Smooth muscle cell (in vitro differentiated cells): ENCODE data around the gene LIFR. TPM values are rescaled to one million over a fixed set of nuclear protein-coding genes. Genes with fewer than 3 reads are reported as not detected.

Experiments used
- DNase-seq: peaks from one replicate; lab custom pipeline; 2025; ENCODE audit not compliant: unreplicated experiment; lab: John Stamatoyannopoulos, UW
- H2AFZ ChIP-seq: fragments of 200-600 bp; sonication (generic); 2 replicates; pipeline ENCODE4 v1.6.0; 2016; ENCODE audit warnings: antibody characterized with exemption, low read depth, mild to moderate bottlenecking
- H3F3A ChIP-seq: fragments of 200-600 bp; sonication (generic); 2 replicates; pipeline ENCODE4 v1.6.0; 2017; ENCODE audit warnings: antibody characterized with exemption, low read depth
- H3K27ac ChIP-seq: fragments of 200-600 bp; sonication (generic); 2 replicates; pipeline ENCODE4 v1.5.1; 2016; ENCODE audit warnings: low read depth, mild to moderate bottlenecking
- H3K27me3 ChIP-seq: fragments of 200-600 bp; sonication (generic); 2 replicates; pipeline ENCODE4 v1.6.1; 2016; ENCODE audit warnings: low read depth, mild to moderate bottlenecking
- H3K36me3 ChIP-seq: fragments of 200-600 bp; sonication (generic); 2 replicates; pipeline ENCODE4 v1.5.1; 2016; ENCODE audit warnings: low read depth
- H3K4me1 ChIP-seq: fragments of 200-600 bp; sonication (generic); 2 replicates; pipeline ENCODE4 v1.5.1; 2016; ENCODE audit warnings: low read depth
- H3K4me2 ChIP-seq: fragments of 200-600 bp; sonication (generic); 2 replicates; pipeline ENCODE4 v1.6.0; 2016; ENCODE audit warnings: mild to moderate bottlenecking
- H3K4me3 ChIP-seq: fragments of 200-600 bp; sonication (generic); 2 replicates; pipeline ENCODE4 v1.5.1; 2016; ENCODE audit warnings: mild to moderate bottlenecking
- H3K79me2 ChIP-seq: fragments of 200-600 bp; sonication (generic); 2 replicates; pipeline ENCODE4 v1.6.0; 2016; ENCODE audit warnings: low read depth, mild to moderate bottlenecking
- H3K9ac ChIP-seq: fragments of 200-600 bp; sonication (generic); 2 replicates; pipeline ENCODE4 v1.6.0; 2016; ENCODE audit warnings: low read depth
- H3K9me3 ChIP-seq: fragments of 200-600 bp; sonication (generic); replicated peaks from 2 replicates; pipeline ENCODE4 v1.5.1; 2016; ENCODE audit warnings: low read depth
- H4K20me1 ChIP-seq: fragments of 200-600 bp; sonication (generic); 2 replicates; pipeline ENCODE4 v1.6.0; 2016; ENCODE audit warnings: low read depth
- CTCF ChIP-seq: fragments of 200-600 bp; sonication (generic); IDR thresholded peaks from 2 replicates; pipeline ENCODE4 v1.5.1; 2017; ENCODE audit warnings: borderline replicate concordance, mild to moderate bottlenecking, antibody characterized with exemption; ENCODE audit not compliant: insufficient read depth, poor library complexity, severe bottlenecking
- WGBS: methylation state at CpG from one replicate; pipeline ENCODE4 v1.1.7; 2016; ENCODE audit warnings: low lambda C conversion rate; 5-methylcytosine and 5-hydroxymethylcytosine counted together
- polyA plus RNA-seq: library from polyadenylated mRNA; unstranded; fragments of >200 nt; fragmentation: Nextera tagmentation; extraction: Ambion mirVana; gene quantifications from 2 replicates; pipeline ENCODE4 v1.2.1, GENCODE V29; 2016
- total RNA-seq: library from RNA; depleted of rRNA; stranded (reverse); fragments of >200 nt; gene quantifications from 2 replicates; pipeline ENCODE4 v1.2.3, GENCODE V29; 2014

The LIFR gene
- total and polyA plus RNA-seq, 2 experiments from 2014 or later: 14.3 to 29.2 TPM

GRCh38 chr5:38515646-38516045, 40.8 kb downstream of the LIFR start:
- Histone ChIP-seq H3K36me3 (no peaks in the 10 kb centered on the region), H3K27me3 (no peaks in the 10 kb centered on the region), H3F3A (no peaks in the 10 kb centered on the region), H3K4me2 (no peak overlapping the region), H2AFZ (no peak overlapping the region), H4K20me1 (no peaks in the 10 kb centered on the region), H3K4me1 (no peaks in the 10 kb centered on the region), H3K27ac (no peak overlapping the region), H3K9me3 (no peaks in the 10 kb centered on the region), H3K9ac (no peak overlapping the region), H3K79me2 (peaks cover 3% of the 10 kb centered on the region), H3K4me3 (no peak overlapping the region)
- WGBS: 75% methylated on average over 2 of the region's 2 CpGs
- DNase-seq: no peak
- peak; percentile 20 for TF ChIP-seq CTCF

GRCh38 chr5:38515092-38515491, 41.4 kb downstream of the LIFR start:
- Histone ChIP-seq H3K4me1 (no peaks in the 10 kb centered on the region), H3F3A (no peaks in the 10 kb centered on the region), H4K20me1 (no peaks in the 10 kb centered on the region), H3K27ac (no peak overlapping the region), H3K79me2 (peaks cover 3% of the 10 kb centered on the region), H3K9ac (no peak overlapping the region), H3K36me3 (no peaks in the 10 kb centered on the region), H3K4me3 (no peak overlapping the region), H3K9me3 (no peaks in the 10 kb centered on the region), H2AFZ (no peak overlapping the region), H3K27me3 (no peaks in the 10 kb centered on the region), H3K4me2 (no peak overlapping the region)
- TF ChIP-seq CTCF: no peak
- DNase-seq: no peak
- WGBS: 67% methylated on average over 3 of the region's 3 CpGs

- DNase-seq: no peak
- Histone ChIP-seq H3K4me2 (peak overlapping the region; percentile 1), H3K27me3 (no peaks in the 10 kb centered on the region), H3K79me2 (peaks cover 2% of the 10 kb centered on the region), H2AFZ (no peak overlapping the region), H3K9ac (no peak overlapping the region), H3K36me3 (no peaks in the 10 kb centered on the region), H3K27ac (peak overlapping the region; percentile 18), H3K9me3 (no peaks in the 10 kb centered on the region), H3F3A (no peaks in the 10 kb centered on the region), H3K4me3 (no peak overlapping the region), H3K4me1 (no peaks in the 10 kb centered on the region), H4K20me1 (no peaks in the 10 kb centered on the region)
- TF ChIP-seq CTCF: no peak
- WGBS: 49% methylated on average over 5 of the region's 5 CpGs
Observed at GRCh38 chr5:38509185-38509584, 47.3 kb downstream of the LIFR start.

GRCh38 chr5:38506302-38506701, 50.1 kb downstream of the LIFR start:
- no peaks in the 10 kb centered on the region for H3K4me1 ChIP-seq
- H3K79me2 ChIP-seq: no peaks in the 10 kb centered on the region
- H3K27me3 ChIP-seq: no peaks in the 10 kb centered on the region
- H3K4me2 ChIP-seq: no peak overlapping the region
- no peaks in the 10 kb centered on the region for H3F3A ChIP-seq
- H3K36me3 ChIP-seq: no peaks in the 10 kb centered on the region
- no peak overlapping the region for H3K4me3 ChIP-seq
- H3K9me3 ChIP-seq: no peaks in the 10 kb centered on the region
- TF ChIP-seq CTCF: no peak
- DNase-seq: no peak
- no peak overlapping the region for H3K27ac ChIP-seq
- WGBS: 92% methylated on average over 3 of the region's 3 CpGs
- no peak overlapping the region for H3K9ac ChIP-seq
- H2AFZ ChIP-seq: no peak overlapping the region
- H4K20me1 ChIP-seq: no peaks in the 10 kb centered on the region
